GM23338 (cell line): ENCODE data around the gene ITGB2.

Experiments used
- CREB1 ChIP-seq: fragments of 250-450 bp; sonication (Bioruptor Pico); IDR thresholded peaks from 2 replicates; pipeline ENCODE4 v1.5.0; 2020; ENCODE audit warnings: low read depth, mild to moderate bottlenecking, moderate library complexity
- CTCF ChIP-seq, 2 experiments: fragments of 200-600 bp in 1 of 2; sonication (generic) in 1 of 2; conservative IDR thresholded peaks; 2 replicates each; pipeline versions ENCODE4 v1.5.1 to v1.6.1; 2016 to 2017; ENCODE audit warnings: antibody characterized with exemption in 2 of 2, low read depth in 2 of 2, mild to moderate bottlenecking in 2 of 2, moderate library complexity in 1 of 2
- ETS1 ChIP-seq: IDR thresholded peaks from 2 replicates; pipeline ENCODE4 v1.6.1; 2016; ENCODE audit warnings: antibody characterized with exemption
- EZH2 ChIP-seq: fragments of 200-600 bp; sonication (generic); IDR thresholded peaks from one replicate; pipeline ENCODE4 v1.8.0; 2017; ENCODE audit warnings: antibody characterized with exemption, mild to moderate bottlenecking, low read depth; ENCODE audit not compliant: unreplicated experiment
- EZH2phosphoT487 ChIP-seq: fragments of 200-600 bp; sonication (generic); IDR thresholded peaks from one replicate; pipeline ENCODE4 v1.8.1; 2018; ENCODE audit warnings: antibody characterized with exemption; ENCODE audit not compliant: unreplicated experiment
- JUNB ChIP-seq: IDR thresholded peaks from one replicate; pipeline ENCODE4 v1.6.1; 2016; ENCODE audit warnings: antibody characterized with exemption; ENCODE audit not compliant: unreplicated experiment
- NANOG ChIP-seq: IDR thresholded peaks from 2 replicates; pipeline ENCODE4 v1.6.1; 2016; ENCODE audit warnings: antibody characterized with exemption, borderline replicate concordance
- POLR2AphosphoS5 ChIP-seq: IDR thresholded peaks from 2 replicates; pipeline ENCODE4 v1.6.1; 2016; ENCODE audit warnings: antibody characterized with exemption, low read depth
- REST ChIP-seq: IDR thresholded peaks from one replicate; pipeline ENCODE4 v1.6.1; 2018; ENCODE audit warnings: antibody characterized with exemption; ENCODE audit not compliant: unreplicated experiment
- STAT1 ChIP-seq: IDR thresholded peaks from one replicate; pipeline ENCODE4 v1.6.1; 2016; ENCODE audit warnings: antibody characterized with exemption; ENCODE audit not compliant: unreplicated experiment
- ZNF114 ChIP-seq: fragments of 250-450 bp; sonication (Bioruptor Pico); IDR thresholded peaks from 2 replicates; pipeline ENCODE4 v1.5.0; 2020; ENCODE audit warnings: mild to moderate bottlenecking, moderate library complexity
- ZNF331 ChIP-seq: fragments of 250-450 bp; sonication (Bioruptor Pico); IDR thresholded peaks from 2 replicates; pipeline ENCODE4 v1.5.0; 2020; ENCODE audit warnings: low read depth, mild to moderate bottlenecking, moderate library complexity
- ZNF462 ChIP-seq: fragments of 250-450 bp; sonication (Bioruptor Pico); IDR thresholded peaks from 2 replicates; pipeline ENCODE4 v1.5.0; 2020; ENCODE audit warnings: mild to moderate bottlenecking, moderate library complexity

- no peak for TF ChIP-seq EZH2
- TF ChIP-seq CTCF (conservative IDR thresholded peaks at IDR 0.05; ENCODE audit: low read depth in 2 of 2): no peak
- no peak for TF ChIP-seq POLR2AphosphoS5
- no peak for TF ChIP-seq CREB1 (CRISPR knock-in tag)
- TF ChIP-seq STAT1: no peak
- no peak for TF ChIP-seq JUNB
- TF ChIP-seq EZH2phosphoT487: no peak
- no peak for TF ChIP-seq REST
- TF ChIP-seq ETS1: no peak
- no peak for TF ChIP-seq ZNF114 (CRISPR knock-in tag)
- no peak for TF ChIP-seq NANOG
- TF ChIP-seq ZNF462 (CRISPR knock-in tag): no peak
- no peak for TF ChIP-seq ZNF331 (CRISPR knock-in tag)
Measured at GRCh38 chr21:44943686-44944550, 23.2 kb upstream of the ITGB2 start.
